ENCODE results near the gene SBNO1.

Gene SBNO1

DNA sequence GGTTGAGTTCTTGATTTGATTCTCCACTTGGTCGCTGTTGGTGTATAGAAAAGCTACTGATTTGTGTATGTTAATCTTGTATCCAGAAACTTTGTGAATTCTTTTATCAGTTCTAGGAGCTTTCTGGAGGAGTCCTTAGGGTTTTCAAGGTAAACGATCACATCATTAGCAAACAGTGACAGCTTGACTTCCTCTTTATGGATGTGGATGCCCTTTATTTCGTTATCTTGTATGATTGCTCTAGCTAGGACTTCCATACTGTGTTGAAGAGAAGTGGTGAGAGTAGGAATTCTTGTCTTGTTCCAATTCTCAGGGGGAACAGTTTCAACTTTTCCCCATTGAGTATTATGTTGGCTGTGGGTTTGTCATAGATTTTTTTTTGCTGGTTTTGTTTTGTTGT lies 119.0 kb downstream of the SBNO1 start:
- CTCF ChIA-PET: interaction anchor here (4.4 kb wide), 1 partner anchor 8 kb away, joined by 37 read pairs; no protein-coding TSS in a partner anchor
- TF ChIP-seq, protein P1, sequence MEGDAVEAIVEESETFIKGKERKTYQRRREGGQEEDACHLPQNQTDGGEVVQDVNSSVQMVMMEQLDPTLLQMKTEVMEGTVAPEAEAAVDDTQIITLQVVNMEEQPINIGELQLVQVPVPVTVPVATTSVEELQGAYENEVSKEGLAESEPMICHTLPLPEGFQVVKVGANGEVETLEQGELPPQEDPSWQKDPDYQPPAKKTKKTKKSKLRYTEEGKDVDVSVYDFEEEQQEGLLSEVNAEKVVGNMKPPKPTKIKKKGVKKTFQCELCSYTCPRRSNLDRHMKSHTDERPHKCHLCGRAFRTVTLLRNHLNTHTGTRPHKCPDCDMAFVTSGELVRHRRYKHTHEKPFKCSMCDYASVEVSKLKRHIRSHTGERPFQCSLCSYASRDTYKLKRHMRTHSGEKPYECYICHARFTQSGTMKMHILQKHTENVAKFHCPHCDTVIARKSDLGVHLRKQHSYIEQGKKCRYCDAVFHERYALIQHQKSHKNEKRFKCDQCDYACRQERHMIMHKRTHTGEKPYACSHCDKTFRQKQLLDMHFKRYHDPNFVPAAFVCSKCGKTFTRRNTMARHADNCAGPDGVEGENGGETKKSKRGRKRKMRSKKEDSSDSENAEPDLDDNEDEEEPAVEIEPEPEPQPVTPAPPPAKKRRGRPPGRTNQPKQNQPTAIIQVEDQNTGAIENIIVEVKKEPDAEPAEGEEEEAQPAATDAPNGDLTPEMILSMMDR (IDR thresholded peaks at IDR 0.05; ENCODE audit: control extremely low read depth, extremely low read depth, low read depth, missing control alignments): no peak
- DNase-seq (ENCODE audit: extremely low spot score): no peak
- POLR2A ChIA-PET: no interaction called here

DNA sequence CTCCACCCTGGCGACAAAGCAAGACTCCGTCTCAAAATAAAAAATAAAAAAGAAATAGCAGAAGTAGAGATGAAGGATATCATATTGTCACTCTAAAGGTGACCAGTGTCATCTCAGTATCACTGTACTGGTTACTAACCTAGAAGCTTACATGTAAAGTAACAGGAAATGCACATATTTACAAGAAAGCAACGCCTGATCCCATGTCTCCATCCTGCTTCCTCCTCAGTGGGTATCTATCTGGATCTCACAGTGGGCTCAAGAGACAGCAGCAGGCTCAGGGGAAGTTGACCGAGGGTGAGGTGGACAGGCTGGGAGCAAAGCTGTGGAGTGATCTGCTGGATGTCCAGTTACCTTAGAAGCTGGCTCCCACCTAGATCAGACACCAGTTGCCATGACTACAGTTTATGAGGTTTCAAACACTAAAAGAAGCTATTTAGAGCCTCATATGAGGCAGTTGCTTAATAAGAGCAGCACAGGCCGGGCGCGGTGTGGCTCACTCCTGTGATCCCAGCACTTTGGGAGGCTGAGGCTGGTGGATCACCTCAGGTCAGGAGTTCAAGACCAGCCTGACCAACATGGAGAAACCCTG lies 120.9 kb downstream of the SBNO1 start:
- TF ChIP-seq, protein P1 (IDR thresholded peaks at IDR 0.05; ENCODE audit: control extremely low read depth, extremely low read depth, low read depth, missing control alignments): no peak
- ChIA-PET CTCF (interaction anchor here (1.9 kb wide), 1 partner anchor 25 kb away, joined by 6 read pairs; no protein-coding TSS in a partner anchor), POLR2A (interaction anchor here (0.7 to 3.9 kb wide), 2 partner anchors 11 to 297 kb away, joined by 3 to 27 read pairs; partner anchors contain the start of genes MPHOSPH9 and MTRFR)
- no peak for DNase-seq (ENCODE audit: extremely low spot score)

DNA sequence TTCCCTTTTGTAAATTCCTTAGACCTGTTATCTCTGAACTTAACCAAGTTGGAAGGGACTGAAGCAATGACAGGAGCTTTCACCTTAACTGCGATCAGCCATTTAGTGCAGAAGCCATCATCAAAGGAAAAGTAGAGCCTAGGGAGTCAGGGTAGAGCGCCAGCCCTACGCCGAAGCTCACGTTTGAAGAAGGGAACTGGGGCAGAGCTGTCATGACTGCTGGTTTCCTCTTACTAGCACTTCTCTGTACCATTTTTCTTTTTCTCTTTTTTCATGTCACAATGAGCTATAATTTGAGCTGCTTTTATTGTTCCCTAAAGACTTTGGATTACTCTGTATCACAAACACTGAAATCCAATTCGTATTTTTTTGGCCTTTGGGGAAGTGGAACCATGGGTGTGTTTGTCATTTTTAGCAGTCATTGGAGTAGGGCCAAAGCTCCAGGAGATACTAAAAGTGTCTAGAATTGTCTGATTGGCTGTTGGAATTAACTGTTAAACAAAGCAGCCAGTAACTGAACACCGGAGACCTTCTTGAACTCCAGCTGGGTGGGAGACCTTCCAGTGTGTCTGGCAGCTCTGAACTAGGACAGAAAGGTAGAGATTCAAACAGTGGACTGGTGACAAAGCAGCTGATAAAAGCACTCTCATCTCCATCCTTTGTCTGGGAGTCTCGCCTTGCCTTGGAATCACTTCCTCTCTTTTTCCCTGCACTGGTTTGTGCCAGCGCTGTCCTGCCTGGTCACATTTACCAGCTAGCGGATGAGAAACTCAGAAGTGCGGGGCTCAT lies 122.3 kb downstream of the SBNO1 start:
- DNase-seq (ENCODE audit: extremely low spot score): no peak
- ChIA-PET CTCF (interaction anchor here (0.7 to 1.7 kb wide), 8 partner anchors 9 to 381 kb away, joined by 3 to 5 read pairs (median 3); partner anchors contain the start of genes MPHOSPH9 and MTRFR), POLR2A (interaction anchor here (0.6 to 3.9 kb wide), 2 partner anchors 9 to 218 kb away, joined by 3 to 27 read pairs; partner anchors contain the start of genes MPHOSPH9 and MTRFR)
- TF ChIP-seq, protein P1 (IDR thresholded peaks at IDR 0.05; ENCODE audit: control extremely low read depth, extremely low read depth, low read depth, missing control alignments): no peak

Data from GM10248 (cell line).